ENCODE data around the gene ERVH48-1.

DNA sequence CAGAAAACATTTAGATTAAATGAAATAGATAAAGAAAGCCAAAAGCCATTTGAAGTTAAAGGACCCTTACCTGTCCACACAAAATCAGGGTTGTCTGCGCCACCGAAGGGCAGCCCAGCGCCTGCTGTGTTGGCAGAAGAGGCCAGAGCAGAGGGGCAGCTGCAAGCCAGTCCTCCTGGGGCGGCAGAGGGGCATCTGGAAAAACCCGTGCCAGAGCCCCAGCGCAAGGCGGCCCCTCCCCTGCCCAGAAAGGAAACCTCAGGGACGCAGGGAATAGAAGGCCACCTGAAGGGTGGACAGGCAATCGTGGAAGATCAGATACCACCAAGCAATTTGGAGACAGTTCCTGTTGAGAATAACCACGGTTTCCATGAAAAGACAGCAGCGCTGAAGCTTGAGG is 21.6 kb downstream of the ERVH48-1 start:
- TF ChIP-seq, protein P1, sequence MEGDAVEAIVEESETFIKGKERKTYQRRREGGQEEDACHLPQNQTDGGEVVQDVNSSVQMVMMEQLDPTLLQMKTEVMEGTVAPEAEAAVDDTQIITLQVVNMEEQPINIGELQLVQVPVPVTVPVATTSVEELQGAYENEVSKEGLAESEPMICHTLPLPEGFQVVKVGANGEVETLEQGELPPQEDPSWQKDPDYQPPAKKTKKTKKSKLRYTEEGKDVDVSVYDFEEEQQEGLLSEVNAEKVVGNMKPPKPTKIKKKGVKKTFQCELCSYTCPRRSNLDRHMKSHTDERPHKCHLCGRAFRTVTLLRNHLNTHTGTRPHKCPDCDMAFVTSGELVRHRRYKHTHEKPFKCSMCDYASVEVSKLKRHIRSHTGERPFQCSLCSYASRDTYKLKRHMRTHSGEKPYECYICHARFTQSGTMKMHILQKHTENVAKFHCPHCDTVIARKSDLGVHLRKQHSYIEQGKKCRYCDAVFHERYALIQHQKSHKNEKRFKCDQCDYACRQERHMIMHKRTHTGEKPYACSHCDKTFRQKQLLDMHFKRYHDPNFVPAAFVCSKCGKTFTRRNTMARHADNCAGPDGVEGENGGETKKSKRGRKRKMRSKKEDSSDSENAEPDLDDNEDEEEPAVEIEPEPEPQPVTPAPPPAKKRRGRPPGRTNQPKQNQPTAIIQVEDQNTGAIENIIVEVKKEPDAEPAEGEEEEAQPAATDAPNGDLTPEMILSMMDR (IDR thresholded peaks at IDR 0.05) = no peak
- TF ChIP-seq, protein P2, sequence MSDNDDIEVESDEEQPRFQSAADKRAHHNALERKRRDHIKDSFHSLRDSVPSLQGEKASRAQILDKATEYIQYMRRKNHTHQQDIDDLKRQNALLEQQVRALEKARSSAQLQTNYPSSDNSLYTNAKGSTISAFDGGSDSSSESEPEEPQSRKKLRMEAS (IDR thresholded peaks at IDR 0.05) = no peak
- TF ChIP-seq SREBF2 (IDR thresholded peaks at IDR 0.05) (no peak), POLR2A (IDR thresholded peaks at IDR 0.05; ENCODE audit: low read length) (no peak), SMC3 (IDR thresholded peaks at IDR 0.05) (no peak), CEBPB (IDR thresholded peaks at IDR 0.05) (no peak), HDAC2 (IDR thresholded peaks at IDR 0.05) (no peak), RFX5 (IDR thresholded peaks at IDR 0.05) (no peak), MYC (IDR thresholded peaks at IDR 0.05; ENCODE audit: borderline replicate concordance, low read length) (no peak), EP300 (IDR thresholded peaks at IDR 0.05) (no peak), FOSL2 (IDR thresholded peaks at IDR 0.05) (no peak), FOSL2 (CRISPR knock-in tag; IDR thresholded peaks at IDR 0.05) (no peak)
